AG09309 (cell line): Measurements from ENCODE around the gene SLC35C1.

Experiments used
- DNase-seq: peaks from one replicate; pipeline ENCODE4 v3.0.0-alpha.2; 2010; ENCODE audit warnings: low read depth
- H3K4me3 ChIP-seq: 2 replicates; pipeline ENCODE4 v1.5.1; 2011; ENCODE audit warnings: mild to moderate bottlenecking, low read depth, low read length, moderate library complexity; ENCODE audit not compliant: control insufficient read depth
- TF ChIP-seq, protein P1 (sequence below): IDR thresholded peaks from 2 replicates; pipeline ENCODE4 v1.5.1; 2011; ENCODE audit warnings: mild to moderate bottlenecking, low read depth, low read length, inconsistent platforms; ENCODE audit not compliant: insufficient read depth, control insufficient read depth; ENCODE audit errors: missing control alignments

SLC35C1 gene

DNA sequence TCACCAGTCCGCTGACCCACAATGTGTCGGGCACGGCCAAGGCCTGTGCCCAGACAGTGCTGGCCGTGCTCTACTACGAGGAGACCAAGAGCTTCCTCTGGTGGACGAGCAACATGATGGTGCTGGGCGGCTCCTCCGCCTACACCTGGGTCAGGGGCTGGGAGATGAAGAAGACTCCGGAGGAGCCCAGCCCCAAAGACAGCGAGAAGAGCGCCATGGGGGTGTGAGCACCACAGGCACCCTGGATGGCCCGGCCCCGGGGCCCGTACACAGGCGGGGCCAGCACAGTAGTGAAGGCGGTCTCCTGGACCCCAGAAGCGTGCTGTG lies 6.1 kb downstream of the SLC35C1 start:
- no peak for DNase-seq
- H3K4me3 ChIP-seq = no peak overlapping the region
- TF ChIP-seq, protein P1, sequence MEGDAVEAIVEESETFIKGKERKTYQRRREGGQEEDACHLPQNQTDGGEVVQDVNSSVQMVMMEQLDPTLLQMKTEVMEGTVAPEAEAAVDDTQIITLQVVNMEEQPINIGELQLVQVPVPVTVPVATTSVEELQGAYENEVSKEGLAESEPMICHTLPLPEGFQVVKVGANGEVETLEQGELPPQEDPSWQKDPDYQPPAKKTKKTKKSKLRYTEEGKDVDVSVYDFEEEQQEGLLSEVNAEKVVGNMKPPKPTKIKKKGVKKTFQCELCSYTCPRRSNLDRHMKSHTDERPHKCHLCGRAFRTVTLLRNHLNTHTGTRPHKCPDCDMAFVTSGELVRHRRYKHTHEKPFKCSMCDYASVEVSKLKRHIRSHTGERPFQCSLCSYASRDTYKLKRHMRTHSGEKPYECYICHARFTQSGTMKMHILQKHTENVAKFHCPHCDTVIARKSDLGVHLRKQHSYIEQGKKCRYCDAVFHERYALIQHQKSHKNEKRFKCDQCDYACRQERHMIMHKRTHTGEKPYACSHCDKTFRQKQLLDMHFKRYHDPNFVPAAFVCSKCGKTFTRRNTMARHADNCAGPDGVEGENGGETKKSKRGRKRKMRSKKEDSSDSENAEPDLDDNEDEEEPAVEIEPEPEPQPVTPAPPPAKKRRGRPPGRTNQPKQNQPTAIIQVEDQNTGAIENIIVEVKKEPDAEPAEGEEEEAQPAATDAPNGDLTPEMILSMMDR = no peak

DNA sequence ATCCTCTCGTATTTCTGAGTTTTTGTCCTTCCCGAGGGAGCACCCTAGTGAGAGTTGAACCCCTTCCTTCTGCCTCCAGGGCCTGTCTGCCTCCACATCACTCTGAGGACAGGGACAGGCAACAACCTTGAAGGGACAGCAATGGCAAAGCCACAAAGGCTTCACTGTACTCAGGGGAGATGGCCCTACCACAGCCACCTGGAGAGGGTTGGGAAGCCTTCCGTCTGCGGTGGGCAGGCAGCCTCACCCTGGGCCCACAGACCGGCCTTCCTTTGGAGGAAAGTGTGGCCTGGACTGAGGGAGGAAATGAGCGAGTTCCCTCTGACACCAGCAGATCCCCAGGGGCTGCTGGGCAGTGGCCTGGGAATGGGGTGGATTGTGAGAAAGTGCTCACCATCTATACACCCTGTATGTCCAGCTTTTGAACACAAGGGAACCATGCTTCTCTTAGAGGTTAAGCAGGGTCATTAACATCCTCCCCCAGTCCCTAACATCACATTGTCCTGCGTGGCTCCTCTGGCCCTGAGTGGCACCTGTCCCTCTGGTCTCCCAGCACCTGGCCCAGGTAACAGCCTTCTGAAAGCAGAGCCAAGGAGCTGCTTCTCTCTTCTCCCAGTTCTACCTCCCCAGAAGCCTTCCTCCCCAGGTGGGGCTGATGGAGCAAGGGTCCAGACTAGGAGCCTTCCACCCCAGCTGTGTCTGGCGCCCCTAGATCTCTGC lies 6.8 kb downstream of the SLC35C1 start:
- no peak for DNase-seq
- no peak overlapping the region for H3K4me3 ChIP-seq

DNA sequence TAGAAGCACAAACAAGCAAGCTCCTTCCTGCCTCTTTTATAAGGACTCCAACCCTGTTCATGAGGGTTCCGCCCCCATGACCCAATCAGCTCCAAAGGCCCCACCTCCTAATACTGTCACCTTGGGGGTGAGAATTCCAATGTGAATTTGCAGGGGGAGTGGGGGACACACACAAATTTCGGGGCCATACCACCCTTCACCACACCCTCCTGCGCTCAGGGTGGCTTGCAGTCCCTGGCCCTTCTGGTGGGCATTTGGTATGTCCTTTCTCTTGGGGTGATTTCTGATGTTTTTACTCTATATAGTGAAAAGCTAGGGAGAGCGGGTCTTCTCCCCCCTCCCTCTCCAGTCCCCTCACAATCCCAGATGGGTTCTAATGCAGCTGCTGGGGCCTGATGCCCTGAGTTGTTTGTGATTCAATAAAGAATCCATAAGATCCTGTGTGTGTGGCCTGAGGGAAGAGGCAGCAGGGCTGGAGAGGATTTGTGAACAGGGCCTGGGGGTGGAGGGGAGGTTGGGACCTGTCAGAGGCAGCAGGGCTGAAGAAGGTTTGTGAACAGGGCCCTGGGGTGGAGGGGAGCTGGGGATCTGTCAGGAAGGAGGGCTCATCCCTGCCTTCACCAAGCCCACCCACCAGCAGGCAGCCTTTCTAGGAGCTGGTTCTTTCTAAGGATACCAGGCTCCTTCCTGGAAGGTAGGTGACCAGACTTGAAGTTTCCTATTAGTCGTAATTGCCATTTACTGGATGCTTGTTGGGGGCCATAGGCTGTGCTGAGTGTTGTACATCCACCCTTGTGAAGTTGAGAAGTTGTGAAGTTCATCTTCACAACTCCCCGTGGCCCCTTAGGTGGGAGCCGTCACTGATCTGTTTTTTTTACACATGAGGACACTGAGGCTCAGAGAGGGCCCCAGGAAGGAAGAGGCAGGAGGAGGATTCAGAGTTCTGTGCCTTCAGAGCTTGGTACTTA lies 7.9 kb downstream of the SLC35C1 start:
- TF ChIP-seq, protein P1 = no peak
- no peak overlapping the region for H3K4me3 ChIP-seq
- DNase-seq = no peak

More for the DNA sequence above, 6.8 kb downstream of the SLC35C1 start:
- TF ChIP-seq, protein P1 = no peak

DNA sequence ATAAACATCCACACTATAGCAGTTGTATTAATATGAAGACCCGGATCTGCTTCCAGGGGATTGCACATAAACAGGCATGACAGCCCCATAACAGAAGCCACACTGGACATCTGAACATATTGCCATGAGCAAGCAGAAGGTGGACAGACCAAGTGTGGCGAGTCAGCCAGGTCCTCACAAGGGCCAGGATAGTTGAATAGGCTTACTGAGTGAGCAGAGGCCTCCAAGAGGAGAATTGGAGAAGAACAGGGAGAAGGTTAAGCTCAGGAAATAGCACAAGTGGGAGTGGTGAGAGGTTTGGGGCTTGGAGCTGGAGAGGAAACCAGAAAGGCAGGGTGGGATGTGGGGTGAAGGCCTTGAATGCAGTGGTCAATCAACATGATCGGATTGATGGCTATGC lies 10.8 kb downstream of the SLC35C1 start:
- TF ChIP-seq, protein P1 = no peak
- DNase-seq = no peak
- no peak overlapping the region for H3K4me3 ChIP-seq

DNA sequence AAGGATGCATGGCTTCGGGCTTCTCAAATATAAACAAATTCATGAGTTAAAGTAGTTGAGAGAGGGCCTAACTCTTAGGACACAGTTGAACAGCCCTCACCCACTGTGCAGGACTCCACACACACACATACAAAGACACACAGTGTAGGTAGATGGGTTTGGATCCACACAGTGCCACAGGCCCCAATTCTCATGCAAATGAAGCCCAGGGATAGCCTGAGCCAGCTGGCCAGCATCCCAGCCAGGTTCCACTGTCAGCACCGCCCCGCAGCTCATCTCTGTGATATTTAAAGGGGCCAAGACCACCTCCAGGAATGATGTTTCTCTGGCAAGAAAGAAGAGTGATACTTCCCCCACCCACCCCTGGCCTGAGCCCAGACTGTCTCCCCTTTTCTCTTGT lies 11.7 kb downstream of the SLC35C1 start:
- H3K4me3 ChIP-seq = no peak overlapping the region
- TF ChIP-seq, protein P1 = no peak
- DNase-seq = no peak

DNA sequence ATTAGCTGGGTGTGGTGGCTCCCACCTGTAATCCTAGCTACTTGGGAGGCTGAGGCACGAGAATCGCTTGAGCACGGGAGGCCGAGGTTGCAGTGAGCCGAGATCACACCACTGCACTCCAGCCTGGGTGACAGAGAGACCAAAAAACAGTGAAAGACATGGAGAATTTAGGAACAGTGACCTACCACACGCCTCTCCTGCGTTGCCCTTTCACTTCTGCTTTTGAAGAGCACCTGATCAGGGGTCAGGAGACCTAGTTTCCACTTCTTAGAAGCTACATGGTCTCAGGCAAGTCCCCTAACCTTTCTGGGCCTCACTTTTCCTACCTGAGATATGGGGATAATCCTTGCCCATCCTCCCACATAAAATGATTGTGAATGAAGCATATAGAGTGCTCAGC lies 12.2 kb downstream of the SLC35C1 start:
- DNase-seq = no peak
- TF ChIP-seq, protein P1 = no peak
- H3K4me3 ChIP-seq = no peak overlapping the region
